ENCODE measurements around the gene USP48.

The USP48 gene, protein sequence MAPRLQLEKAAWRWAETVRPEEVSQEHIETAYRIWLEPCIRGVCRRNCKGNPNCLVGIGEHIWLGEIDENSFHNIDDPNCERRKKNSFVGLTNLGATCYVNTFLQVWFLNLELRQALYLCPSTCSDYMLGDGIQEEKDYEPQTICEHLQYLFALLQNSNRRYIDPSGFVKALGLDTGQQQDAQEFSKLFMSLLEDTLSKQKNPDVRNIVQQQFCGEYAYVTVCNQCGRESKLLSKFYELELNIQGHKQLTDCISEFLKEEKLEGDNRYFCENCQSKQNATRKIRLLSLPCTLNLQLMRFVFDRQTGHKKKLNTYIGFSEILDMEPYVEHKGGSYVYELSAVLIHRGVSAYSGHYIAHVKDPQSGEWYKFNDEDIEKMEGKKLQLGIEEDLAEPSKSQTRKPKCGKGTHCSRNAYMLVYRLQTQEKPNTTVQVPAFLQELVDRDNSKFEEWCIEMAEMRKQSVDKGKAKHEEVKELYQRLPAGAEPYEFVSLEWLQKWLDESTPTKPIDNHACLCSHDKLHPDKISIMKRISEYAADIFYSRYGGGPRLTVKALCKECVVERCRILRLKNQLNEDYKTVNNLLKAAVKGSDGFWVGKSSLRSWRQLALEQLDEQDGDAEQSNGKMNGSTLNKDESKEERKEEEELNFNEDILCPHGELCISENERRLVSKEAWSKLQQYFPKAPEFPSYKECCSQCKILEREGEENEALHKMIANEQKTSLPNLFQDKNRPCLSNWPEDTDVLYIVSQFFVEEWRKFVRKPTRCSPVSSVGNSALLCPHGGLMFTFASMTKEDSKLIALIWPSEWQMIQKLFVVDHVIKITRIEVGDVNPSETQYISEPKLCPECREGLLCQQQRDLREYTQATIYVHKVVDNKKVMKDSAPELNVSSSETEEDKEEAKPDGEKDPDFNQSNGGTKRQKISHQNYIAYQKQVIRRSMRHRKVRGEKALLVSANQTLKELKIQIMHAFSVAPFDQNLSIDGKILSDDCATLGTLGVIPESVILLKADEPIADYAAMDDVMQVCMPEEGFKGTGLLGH

GRCh38 chr1:21782868-21783678 lies at the start of gene USP48:
TSS of gene USP48 (minus strand) at chr1:21783149. CDS start at chr1:21782957, 192 bp downstream.
- Histone ChIP-seq H3K36me3 (replicated peaks) (peaks cover 4% of the 10 kb centered on the region), H3K27ac (peak within 1 kb of the TSS; percentile 100), H3K4me3 (ENCODE audit: low read depth, low read length) (peak within 1 kb of the TSS; percentile 94), H3K27me3 (replicated peaks) (no peaks in the 10 kb centered on the region)
- peak; percentile 87 for DNase-seq
- in situ Hi-C loops (cut with HindIII; ENCODE audit: low pct_ligation_motif_present, low sequenced_read_pairs) = no loop called here
- TF ChIP-seq, protein P1, sequence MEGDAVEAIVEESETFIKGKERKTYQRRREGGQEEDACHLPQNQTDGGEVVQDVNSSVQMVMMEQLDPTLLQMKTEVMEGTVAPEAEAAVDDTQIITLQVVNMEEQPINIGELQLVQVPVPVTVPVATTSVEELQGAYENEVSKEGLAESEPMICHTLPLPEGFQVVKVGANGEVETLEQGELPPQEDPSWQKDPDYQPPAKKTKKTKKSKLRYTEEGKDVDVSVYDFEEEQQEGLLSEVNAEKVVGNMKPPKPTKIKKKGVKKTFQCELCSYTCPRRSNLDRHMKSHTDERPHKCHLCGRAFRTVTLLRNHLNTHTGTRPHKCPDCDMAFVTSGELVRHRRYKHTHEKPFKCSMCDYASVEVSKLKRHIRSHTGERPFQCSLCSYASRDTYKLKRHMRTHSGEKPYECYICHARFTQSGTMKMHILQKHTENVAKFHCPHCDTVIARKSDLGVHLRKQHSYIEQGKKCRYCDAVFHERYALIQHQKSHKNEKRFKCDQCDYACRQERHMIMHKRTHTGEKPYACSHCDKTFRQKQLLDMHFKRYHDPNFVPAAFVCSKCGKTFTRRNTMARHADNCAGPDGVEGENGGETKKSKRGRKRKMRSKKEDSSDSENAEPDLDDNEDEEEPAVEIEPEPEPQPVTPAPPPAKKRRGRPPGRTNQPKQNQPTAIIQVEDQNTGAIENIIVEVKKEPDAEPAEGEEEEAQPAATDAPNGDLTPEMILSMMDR (IDR thresholded peaks at IDR 0.05; ENCODE audit: low read depth, low read length, missing control alignments) = no peak

DNA sequence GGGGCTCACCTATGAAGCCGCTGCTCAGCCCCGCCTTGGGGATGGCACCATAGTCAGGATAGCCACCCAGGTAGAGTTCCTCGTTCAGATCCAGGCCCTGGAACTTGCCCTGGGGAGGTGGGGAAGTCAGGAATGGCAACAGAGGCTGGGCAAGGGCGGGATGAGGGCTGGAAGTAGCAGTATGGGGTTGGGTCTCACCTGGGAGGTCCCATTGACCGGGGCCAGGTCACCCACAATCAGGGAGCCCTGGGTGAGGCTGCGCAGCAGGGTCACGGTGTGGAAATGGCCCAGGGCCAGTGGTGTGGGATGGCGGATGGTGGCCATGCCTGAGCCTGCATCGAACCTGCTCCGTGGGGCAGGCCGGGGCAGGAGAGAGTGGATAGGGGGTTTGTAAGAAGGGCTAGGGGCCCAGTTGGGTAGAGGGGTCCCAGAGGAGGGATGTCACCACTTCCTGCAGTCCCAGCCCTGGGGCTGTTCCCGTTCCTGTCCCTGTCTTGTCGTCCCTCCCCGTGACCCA lies 48.6 kb upstream of the USP48 start:
- no peak overlapping the region for H3K27ac ChIP-seq
- TF ChIP-seq, protein P1 (IDR thresholded peaks at IDR 0.05; ENCODE audit: low read depth, low read length, missing control alignments) = no peak
- H3K4me3 ChIP-seq (ENCODE audit: low read depth, low read length) = no peak overlapping the region
- no peak for DNase-seq
- in situ Hi-C loops (cut with HindIII; ENCODE audit: low pct_ligation_motif_present, low sequenced_read_pairs) = no loop called here
- no peaks in the 10 kb centered on the region for H3K27me3 ChIP-seq (replicated peaks)
- H3K36me3 ChIP-seq (replicated peaks) = peaks cover 83% of the 10 kb centered on the region

GRCh38 chr1:21830792-21831453 lies 48.0 kb upstream of the USP48 start:
- no peak overlapping the region for H3K27ac ChIP-seq
- in situ Hi-C loops (cut with HindIII; ENCODE audit: low pct_ligation_motif_present, low sequenced_read_pairs) = no loop called here
- no peak overlapping the region for H3K4me3 ChIP-seq (ENCODE audit: low read depth, low read length)
- TF ChIP-seq, protein P1 (IDR thresholded peaks at IDR 0.05; ENCODE audit: low read depth, low read length, missing control alignments) = no peak
- H3K36me3 ChIP-seq (replicated peaks) = peaks cover 78% of the 10 kb centered on the region
- DNase-seq = no peak
- H3K27me3 ChIP-seq (replicated peaks) = no peaks in the 10 kb centered on the region

DNA sequence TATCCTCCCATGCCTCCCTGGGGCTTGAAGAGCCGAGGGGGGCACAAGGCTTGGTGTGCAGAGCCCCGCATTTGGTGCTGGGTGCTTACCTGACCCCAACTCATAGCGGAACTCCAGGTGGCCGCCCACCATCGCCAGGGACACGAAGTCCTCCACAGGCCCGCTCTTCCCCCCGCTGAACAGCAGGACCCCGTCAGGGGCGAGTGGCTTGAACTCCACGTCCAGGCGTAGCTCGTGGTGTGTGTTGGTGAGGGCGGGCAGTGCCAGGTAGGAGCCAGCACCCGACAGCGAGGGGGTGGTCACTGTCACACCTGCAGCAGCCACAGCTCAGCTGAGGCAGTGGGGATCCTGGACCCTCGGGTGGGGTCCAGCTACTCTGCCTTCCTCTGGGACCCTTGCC lies 46.3 kb upstream of the USP48 start:
- in situ Hi-C loops (cut with HindIII; ENCODE audit: low pct_ligation_motif_present, low sequenced_read_pairs) = no loop called here
- DNase-seq = no peak
- peaks cover 72% of the 10 kb centered on the region for H3K36me3 ChIP-seq (replicated peaks)
- H3K27me3 ChIP-seq (replicated peaks) = no peaks in the 10 kb centered on the region
- TF ChIP-seq, protein P1 (IDR thresholded peaks at IDR 0.05; ENCODE audit: low read depth, low read length, missing control alignments) = no peak
- no peak overlapping the region for H3K4me3 ChIP-seq (ENCODE audit: low read depth, low read length)
- H3K27ac ChIP-seq = no peak overlapping the region
